T-cell (primary cell): ENCODE results near the gene EPN2. TPM values are rescaled to one million over a fixed set of nuclear protein-coding genes. Genes with fewer than 3 reads are reported as not detected.

Source experiments
- ATAC-seq, 4 experiments: fragments of 200-7000 bp in 3 of 4; fragments of 150-1000 bp in 1 of 4; cut with Tn5 transposase; replicated peaks in 1 of 4; 1 replicate in 3 of 4; 2 replicates in 1 of 4; pipeline ENCODE4 v1.10.0; 2021; ENCODE audit warnings: moderate library complexity in 3 of 4, mild to moderate bottlenecking in 2 of 4, moderate number of reproducible peaks in 1 of 4
- CTCF ChIA-PET, 2 donors: fragments of 300-600 bp; sonication (Branson Sonifier 250); formaldehyde crosslinking; loops; one replicate each; lab custom pipeline; 2022; ENCODE audit warnings: antibody characterized with exemption in 2 of 2; lab: Charles Lee
- POLR2A ChIA-PET, 2 donors: fragments of 300-600 bp; sonication (Branson Sonifier 250); formaldehyde crosslinking; loops; one replicate each; lab custom pipeline; 2022; ENCODE audit warnings: antibody characterized with exemption in 2 of 2; lab: Charles Lee
- DNase-seq, 35 experiments: peaks; one replicate each; pipeline versions ENCODE4 v3.0.0 to v3.0.0-alpha.2; 2013 to 2023
- H3K27ac ChIP-seq: one replicate; pipeline ENCODE4 v1.5.1; 2013; ENCODE audit warnings: low read length
- H3K27me3 ChIP-seq, 2 experiments: replicated peaks in 1 of 2; 1 replicate in 1 of 2; 2 replicates in 1 of 2; pipeline versions ENCODE4 v1.6.1 to v1.7.0; 2013; ENCODE audit warnings: low read length in 1 of 2, mixed read lengths in 1 of 2; ENCODE audit not compliant: control insufficient read depth in 2 of 2, insufficient read depth in 2 of 2; ENCODE audit errors: extremely low read depth in 1 of 2
- H3K36me3 ChIP-seq, 2 donors: 1 replicate in 1 of 2; 2 replicates in 1 of 2; pipeline versions ENCODE4 v1.6.1 to v1.7.0; 2013; ENCODE audit warnings: low read length in 1 of 2; ENCODE audit not compliant: control insufficient read depth in 2 of 2, insufficient read depth in 1 of 2; ENCODE audit errors: extremely low read depth in 1 of 2
- H3K4me1 ChIP-seq, 2 experiments: 1 replicate in 1 of 2; 2 replicates in 1 of 2; pipeline versions ENCODE4 v1.6.1 to v1.7.0; 2013; ENCODE audit warnings: low read length in 2 of 2, mixed read lengths in 1 of 2; ENCODE audit not compliant: insufficient read depth in 2 of 2, control insufficient read depth in 1 of 2; ENCODE audit errors: extremely low read depth in 1 of 2
- H3K4me3 ChIP-seq, 2 donors: 1 replicate in 1 of 2; 2 replicates in 1 of 2; pipeline versions ENCODE4 v1.5.1 to v1.7.0; 2013; ENCODE audit warnings: mild to moderate bottlenecking in 2 of 2, low read length in 1 of 2, moderate library complexity in 1 of 2; ENCODE audit not compliant: control insufficient read depth in 1 of 2; ENCODE audit errors: extremely low read depth in 1 of 2
- H3K9me3 ChIP-seq: 2 replicates; pipeline ENCODE4 v1.7.0; 2013
- H3K27ac Mint-ChIP-seq, 2 donors: one replicate each; pipeline ENCODE4 v1.8.0; 2020 to 2021; ENCODE audit warnings: mild to moderate bottlenecking in 2 of 2, mixed read lengths in 2 of 2
- H3K27me3 Mint-ChIP-seq, 2 donors: one replicate each; pipeline ENCODE4 v1.8.0; 2021 to 2022; ENCODE audit warnings: mixed read lengths in 2 of 2
- H3K36me3 Mint-ChIP-seq: one replicate; pipeline ENCODE4 v1.8.0; 2021; ENCODE audit warnings: mixed read lengths
- H3K4me1 Mint-ChIP-seq, 3 donors: one replicate each; pipeline ENCODE4 v1.8.0; 2020 to 2022; ENCODE audit warnings: mixed read lengths in 3 of 3, mild to moderate bottlenecking in 1 of 3
- H3K4me3 Mint-ChIP-seq, 3 donors: one replicate each; pipeline ENCODE4 v1.8.0; 2020 to 2022; ENCODE audit warnings: mild to moderate bottlenecking in 3 of 3, mixed read lengths in 3 of 3, moderate library complexity in 3 of 3
- H3K9me3 Mint-ChIP-seq, 3 donors: one replicate each; pipeline ENCODE4 v1.8.0; 2020 to 2022; ENCODE audit warnings: mixed read lengths in 3 of 3
- WGBS: methylation state at CpG from one replicate; pipeline ENCODE4 v1.1.5; 2013; ENCODE audit warnings: missing lambda C conversion rate; ENCODE audit not compliant: insufficient coverage; 5-methylcytosine and 5-hydroxymethylcytosine counted together
- total RNA-seq, 35 experiments: library from RNA in 6 of 35; stranded (reverse) in 6 of 35; fragments of 120-200 nt in 1 of 35; gene quantifications; one replicate each; pipeline versions ENCODE4 v1.2.1 to v1.2.4 and lab custom pipeline; 2013 to 2026

Gene EPN2
- total RNA-seq, 5 donors from 2014 or later (not counting 1 experiment from before 2014, with no cell fraction given) = 5.5 to 9.8 (median 8.4) TPM

DNA sequence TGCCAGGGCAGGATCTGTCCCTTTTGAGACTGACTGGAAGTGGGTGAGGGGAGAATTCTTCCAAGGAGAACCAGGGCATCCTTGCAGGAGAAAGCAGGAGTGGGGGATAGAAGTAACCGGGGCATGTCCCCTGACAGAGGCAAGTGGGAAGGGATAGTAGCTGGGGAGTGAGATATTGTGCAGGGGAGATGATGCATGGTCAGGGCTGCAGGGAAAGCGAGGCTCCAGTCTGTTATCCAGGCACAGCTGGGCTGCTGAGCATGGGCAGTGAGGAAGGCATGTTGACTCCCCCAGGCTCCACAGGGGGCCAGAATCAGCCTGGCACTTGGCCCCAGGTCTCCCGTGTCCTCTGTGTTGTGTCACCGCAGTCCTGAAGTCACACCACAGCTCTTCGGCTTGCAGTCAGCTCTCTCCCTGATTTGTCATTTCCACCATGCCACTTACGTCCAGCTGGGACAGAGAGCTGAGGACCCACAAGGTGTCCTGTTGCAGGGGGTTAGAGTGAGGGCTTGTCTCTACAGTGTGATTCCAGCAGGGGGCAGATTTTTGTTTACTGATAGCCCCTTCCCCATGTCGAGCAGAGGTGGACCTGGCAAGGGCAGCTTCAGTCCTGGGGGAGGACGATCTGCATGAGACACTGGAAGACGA is 84.4 kb downstream of the EPN2 start:
- Mint-ChIP-seq H3K27ac (no peak overlapping the region), H3K27me3 (peaks cover 0 to 5% of the 10 kb centered on the region in 2 donors), H3K4me3 (no peak overlapping the region), H3K9me3 (peaks cover 0 to 12% (median 8%) of the 10 kb centered on the region in 3 donors), H3K36me3 (peaks cover 9% of the 10 kb centered on the region), H3K4me1 (no peaks in the 10 kb centered on the region)
- no peaks in the 10 kb centered on the region for H3K9me3 ChIP-seq
- 95% methylated on average over 4 of the region's 9 CpGs for WGBS
- no peaks in the 10 kb centered on the region for H3K4me1 ChIP-seq
- ATAC-seq (no peak), DNase-seq (no peak)
- no peak overlapping the region for H3K4me3 ChIP-seq
- ChIA-PET CTCF (no interaction called here), POLR2A (no interaction called here)
- H3K27me3 ChIP-seq = peaks cover 5 to 22% of the 10 kb centered on the region in 2 experiments
- H3K36me3 ChIP-seq = no peaks in the 10 kb centered on the region
- H3K27ac ChIP-seq = no peak overlapping the region

DNA sequence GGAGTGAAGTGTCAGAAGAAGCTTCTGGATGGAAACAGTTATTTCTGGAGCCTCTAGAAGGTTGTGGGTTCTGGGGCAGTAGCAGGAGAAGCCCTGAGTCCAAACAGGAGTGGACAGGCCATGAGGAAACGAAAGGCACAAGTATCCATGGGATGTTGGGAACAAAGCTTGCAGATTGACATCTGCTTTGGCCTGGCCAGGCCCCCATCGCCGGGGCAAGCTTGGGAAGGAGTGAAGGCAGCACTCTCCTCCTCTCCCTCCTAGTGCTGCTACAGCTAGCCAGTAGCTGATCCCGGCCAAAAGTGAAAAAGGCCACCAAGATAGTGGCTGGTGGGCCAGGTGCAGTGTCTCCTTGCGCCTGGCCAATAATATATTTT is 85.0 kb downstream of the EPN2 start:
- Mint-ChIP-seq H3K9me3 (peaks cover 0 to 12% (median 8%) of the 10 kb centered on the region in 3 donors), H3K4me1 (no peaks in the 10 kb centered on the region), H3K4me3 (no peak overlapping the region), H3K36me3 (peaks cover 9% of the 10 kb centered on the region), H3K27ac (no peak overlapping the region), H3K27me3 (peaks cover 0 to 5% of the 10 kb centered on the region in 2 donors)
- H3K4me1 ChIP-seq = no peaks in the 10 kb centered on the region
- no peak overlapping the region for H3K27ac ChIP-seq
- ATAC-seq (no peak), DNase-seq (no peak)
- ChIA-PET POLR2A (no interaction called here), CTCF (no interaction called here)
- H3K36me3 ChIP-seq = no peaks in the 10 kb centered on the region
- 100% methylated on average over 1 of the region's 5 CpGs for WGBS
- H3K9me3 ChIP-seq = no peaks in the 10 kb centered on the region
- peaks cover 5 to 21% of the 10 kb centered on the region in 2 experiments for H3K27me3 ChIP-seq
- H3K4me3 ChIP-seq = no peak overlapping the region

GRCh38 chr17:19322861-19323260 is 85.7 kb downstream of the EPN2 start:
- 80% methylated on average over 1 of the region's 1 CpG for WGBS
- Histone ChIP-seq H3K4me1 (no peaks in the 10 kb centered on the region), H3K36me3 (no peaks in the 10 kb centered on the region), H3K27me3 (peaks cover 5 to 16% of the 10 kb centered on the region in 2 experiments), H3K9me3 (no peaks in the 10 kb centered on the region), H3K27ac (no peak overlapping the region), H3K4me3 (no peak overlapping the region)
- ChIA-PET CTCF (interaction anchor here in 1 of 2 donors (0.6 kb wide), 1 partner anchor 430 kb away, joined by 3 read pairs; no protein-coding TSS in a partner anchor), POLR2A (no interaction called here)
- Mint-ChIP-seq H3K36me3 (peaks cover 6% of the 10 kb centered on the region), H3K4me3 (no peak overlapping the region), H3K27ac (no peak overlapping the region), H3K4me1 (no peaks in the 10 kb centered on the region), H3K9me3 (peaks cover 0 to 12% (median 8%) of the 10 kb centered on the region in 3 donors), H3K27me3 (peaks cover 0 to 5% of the 10 kb centered on the region in 2 donors)
- DNase-seq (no peak), ATAC-seq (no peak)

DNA sequence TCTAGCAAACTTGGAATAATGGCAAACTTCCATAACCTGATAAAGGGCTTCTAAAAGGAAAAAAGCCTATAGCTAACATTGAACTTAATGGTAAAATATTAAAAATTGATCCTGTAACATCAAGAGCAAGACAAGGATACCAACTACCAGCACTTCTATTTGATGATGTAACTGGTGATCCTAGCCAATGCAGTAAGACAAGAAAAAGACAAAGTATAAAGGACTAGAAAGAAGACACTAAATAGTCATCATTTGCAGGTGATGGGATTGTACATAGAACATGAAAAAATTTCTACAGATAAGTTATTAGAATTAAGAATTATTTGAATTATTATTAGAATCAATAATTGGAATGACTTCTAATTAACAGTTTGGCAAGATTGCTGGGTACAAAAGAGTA is 88.4 kb downstream of the EPN2 start:
- Histone ChIP-seq H3K36me3 (no peaks in the 10 kb centered on the region), H3K27me3 (peaks cover 3 to 17% of the 10 kb centered on the region in 2 experiments), H3K4me1 (no peaks in the 10 kb centered on the region), H3K4me3 (no peak overlapping the region), H3K27ac (no peak overlapping the region), H3K9me3 (no peaks in the 10 kb centered on the region)
- ATAC-seq = no peak
- Mint-ChIP-seq H3K36me3 (peaks cover 6% of the 10 kb centered on the region), H3K9me3 (peaks cover 0 to 12% (median 8%) of the 10 kb centered on the region in 3 donors), H3K4me1 (no peaks in the 10 kb centered on the region), H3K27ac (no peak overlapping the region), H3K27me3 (peaks cover 0 to 5% of the 10 kb centered on the region in 2 donors), H3K4me3 (no peak overlapping the region)
- DNase-seq = no peak
- POLR2A ChIA-PET = no interaction called here
- CTCF ChIA-PET = no interaction called here

- H3K4me1 Mint-ChIP-seq = no peaks in the 10 kb centered on the region
- DNase-seq = no peak
- Histone ChIP-seq H3K4me1 (no peaks in the 10 kb centered on the region), H3K4me3 (no peak overlapping the region), H3K9me3 (no peaks in the 10 kb centered on the region), H3K27ac (no peak overlapping the region), H3K27me3 (peaks cover 0 to 9% of the 10 kb centered on the region in 2 experiments), H3K36me3 (no peaks in the 10 kb centered on the region)
- POLR2A ChIA-PET = interaction anchor here in 1 of 2 donors (0.6 kb wide), 1 partner anchor 53 kb away, joined by 3 read pairs; no protein-coding TSS in a partner anchor
- WGBS = 83% methylated on average over 7 of the region's 14 CpGs
- H3K9me3 Mint-ChIP-seq = peaks cover 0 to 12% (median 8%) of the 10 kb centered on the region in 3 donors
- CTCF ChIA-PET = no interaction called here
- no peak for ATAC-seq
- no peak overlapping the region for H3K27ac Mint-ChIP-seq
- H3K27me3 Mint-ChIP-seq = no peaks in the 10 kb centered on the region
- peaks cover 6% of the 10 kb centered on the region for H3K36me3 Mint-ChIP-seq
- H3K4me3 Mint-ChIP-seq = no peak overlapping the region
Observed at GRCh38 chr17:19327031-19327783, 90.0 kb downstream of the EPN2 start.

DNA sequence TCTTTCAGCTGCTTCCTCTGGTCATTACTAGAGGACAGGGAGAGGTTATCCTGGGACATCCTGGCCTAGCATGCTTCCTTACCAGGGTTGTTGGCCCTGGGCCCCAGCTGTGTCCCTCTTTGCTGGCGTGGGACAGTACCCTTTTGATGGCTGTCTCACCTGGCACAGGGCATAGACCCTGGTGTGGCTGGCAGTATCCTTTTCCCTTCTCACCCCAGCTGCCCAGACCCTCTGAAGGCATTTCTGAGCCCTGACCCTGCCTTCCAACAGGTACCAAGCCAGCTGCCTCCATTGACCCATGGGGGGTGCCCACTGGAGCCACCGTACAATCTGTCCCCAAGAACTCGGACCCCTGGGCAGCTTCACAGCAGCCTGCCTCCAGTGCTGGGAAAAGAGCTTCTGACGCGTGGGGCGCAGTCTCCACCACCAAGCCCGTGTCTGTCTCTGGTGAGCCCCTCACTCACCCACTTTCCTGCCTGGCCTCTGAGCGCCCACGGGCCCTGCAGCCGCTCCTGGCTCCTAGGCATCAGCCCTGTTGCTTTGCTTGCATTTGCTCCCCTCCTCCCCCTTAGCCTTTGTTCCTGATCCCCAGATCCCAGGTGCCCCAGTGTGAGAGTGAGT is 91.4 kb downstream of the EPN2 start:
- 84% methylated on average over 7 of the region's 10 CpGs for WGBS
- Mint-ChIP-seq H3K9me3 (peaks cover 0 to 12% (median 8%) of the 10 kb centered on the region in 3 donors), H3K36me3 (peaks cover 3% of the 10 kb centered on the region), H3K4me1 (no peaks in the 10 kb centered on the region), H3K4me3 (no peak overlapping the region), H3K27ac (no peak overlapping the region), H3K27me3 (no peaks in the 10 kb centered on the region)
- ATAC-seq (no peak), DNase-seq (no peak)
- H3K27me3 ChIP-seq = peaks cover 0 to 14% of the 10 kb centered on the region in 2 experiments
- POLR2A ChIA-PET = no interaction called here
- no peaks in the 10 kb centered on the region for H3K4me1 ChIP-seq
- H3K36me3 ChIP-seq = no peaks in the 10 kb centered on the region
- CTCF ChIA-PET = no interaction called here
- H3K27ac ChIP-seq = no peak overlapping the region
- no peak overlapping the region for H3K4me3 ChIP-seq
- H3K9me3 ChIP-seq = no peaks in the 10 kb centered on the region
